PC-3 (cell line): ENCODE data around the gene GALNT18. TPM values are rescaled to one million over a fixed set of nuclear protein-coding genes. Genes with fewer than 3 reads are reported as not detected.

Experiments used
- ATAC-seq: fragments of 200-7000 bp; cut with Tn5 transposase; 2 replicates; pipeline ENCODE4 v1.9.1; 2020; ENCODE audit warnings: mild to moderate bottlenecking, moderate library complexity
- BruUV-seq: library from RNA; stranded (reverse); fragments of 400-500 nt; replicated peaks from 2 replicates; lab custom pipeline; 2021; lab: Mats Ljungman, UMichigan
- CTCF ChIA-PET: fragments of 300-600 bp; sonication (Branson Sonifier 250); formaldehyde crosslinking; loops from one replicate; lab custom pipeline; 2022; ENCODE audit warnings: antibody characterized with exemption; lab: Charles Lee
- POLR2A ChIA-PET: fragments of 300-600 bp; sonication (Branson Sonifier 250); formaldehyde crosslinking; loops from one replicate; lab custom pipeline; 2022; ENCODE audit warnings: antibody characterized with exemption; ENCODE audit not compliant: unreplicated experiment; lab: Charles Lee
- DNase-seq: peaks from one replicate; pipeline ENCODE4 v3.0.0-alpha.2; 2015
- H2AFZ ChIP-seq: fragments of 300-600 bp; sonication (generic); 2 replicates; pipeline ENCODE4 v1.6.0; 2016; ENCODE audit warnings: antibody characterized with exemption, low read length
- H3F3A ChIP-seq: fragments of 300-600 bp; sonication (generic); one replicate; pipeline ENCODE4 v1.6.0; 2017; ENCODE audit warnings: antibody characterized with exemption, low read length, control low read depth, mild to moderate bottlenecking; ENCODE audit not compliant: unreplicated experiment
- H3K27ac ChIP-seq: fragments of 300-600 bp; sonication (generic); 2 replicates; pipeline ENCODE4 v1.5.1; 2016; ENCODE audit warnings: mild to moderate bottlenecking, low read length
- H3K27me3 ChIP-seq: fragments of 300-600 bp; sonication (generic); 2 replicates; pipeline ENCODE4 v1.6.1; 2016; ENCODE audit warnings: low read length, mixed read lengths
- H3K36me3 ChIP-seq: fragments of 300-600 bp; sonication (generic); 2 replicates; pipeline ENCODE4 v1.6.1; 2016; ENCODE audit warnings: low read depth, mixed run types, low read length, mixed read lengths
- H3K4me1 ChIP-seq: fragments of 300-600 bp; sonication (generic); 2 replicates; pipeline ENCODE4 v1.5.1; 2016; ENCODE audit warnings: low read length; ENCODE audit not compliant: insufficient read depth
- H3K4me2 ChIP-seq: fragments of 300-600 bp; sonication (generic); 2 replicates; pipeline ENCODE4 v1.6.0; 2016; ENCODE audit warnings: low read length
- H3K4me3 ChIP-seq: fragments of 300-600 bp; sonication (generic); 2 replicates; pipeline ENCODE4 v1.5.1; 2016; ENCODE audit warnings: mild to moderate bottlenecking, low read length, mixed read lengths
- H3K79me2 ChIP-seq: fragments of 300-600 bp; sonication (generic); 2 replicates; pipeline ENCODE4 v1.6.1; 2017; ENCODE audit warnings: low read length, mixed read lengths
- H3K9ac ChIP-seq: fragments of 300-600 bp; sonication (generic); 2 replicates; pipeline ENCODE4 v1.6.0; 2016; ENCODE audit warnings: mild to moderate bottlenecking, low read length
- H3K9me2 ChIP-seq: fragments of 300-600 bp; sonication (generic); replicated peaks from 2 replicates; pipeline ENCODE4 v1.6.1; 2016; ENCODE audit warnings: mixed run types, low read length, mixed read lengths
- H3K9me3 ChIP-seq: fragments of 300-600 bp; sonication (generic); 2 replicates; pipeline ENCODE4 v1.6.1; 2016; ENCODE audit warnings: low read length, mixed read lengths
- H4K20me1 ChIP-seq: fragments of 300-600 bp; sonication (generic); 2 replicates; pipeline ENCODE4 v1.6.1; 2016; ENCODE audit warnings: low read length, mixed read lengths
- CTCF ChIP-seq: fragments of 300-600 bp; sonication (generic); conservative IDR thresholded peaks from 2 replicates; pipeline ENCODE4 v1.5.1; 2017; ENCODE audit warnings: antibody characterized with exemption, low read depth, mild to moderate bottlenecking, low read length
- EZH2 ChIP-seq: fragments of 300-600 bp; sonication (generic); IDR thresholded peaks from one replicate; pipeline ENCODE4 v1.6.1; 2017; ENCODE audit warnings: antibody characterized with exemption, mild to moderate bottlenecking, low read length; ENCODE audit not compliant: unreplicated experiment
- EZH2phosphoT487 ChIP-seq: fragments of 300-600 bp; sonication (generic); IDR thresholded peaks from 2 replicates; pipeline ENCODE4 v1.6.1; 2018; ENCODE audit warnings: mild to moderate bottlenecking, antibody characterized with exemption, low read length, borderline replicate concordance
- intact Hi-C: fragments of 100-400 bp; cut with micrococcal nuclease; formaldehyde crosslinking; loops from 2 replicates; pipeline ENCODE4 v1.9.0; 2023
- total RNA-seq: library from RNA; depleted of rRNA; stranded (reverse); fragments of >200 nt; gene quantifications from 2 replicates; pipeline ENCODE4 v1.2.3, GENCODE V29; 2014

Gene GALNT18
- total RNA-seq, 1 experiment from 2014 or later: 34.5 TPM

GRCh38 chr11:11262171-11262920, 359.5 kb downstream of the GALNT18 start:
- no peaks in the 10 kb centered on the region for H3K27me3 ChIP-seq
- ChIA-PET CTCF (no interaction called here), POLR2A (no interaction called here)
- no peaks in the 10 kb centered on the region for H3K9me3 ChIP-seq
- no peaks in the 10 kb centered on the region for H3F3A ChIP-seq
- H3K79me2 ChIP-seq: no peaks in the 10 kb centered on the region
- no peak overlapping the region for H3K9ac ChIP-seq
- DNase-seq (no peak), ATAC-seq (no peak)
- H3K4me2 ChIP-seq: no peak overlapping the region
- no peaks in the 10 kb centered on the region for H4K20me1 ChIP-seq
- peaks cover 29% of the 10 kb centered on the region for H3K4me1 ChIP-seq
- H3K9me2 ChIP-seq: no peaks in the 10 kb centered on the region
- no TSS peak for BruUV-seq
- no peak overlapping the region for H2AFZ ChIP-seq
- H3K36me3 ChIP-seq: no peaks in the 10 kb centered on the region
- TF ChIP-seq EZH2: no peak
- no peak for TF ChIP-seq CTCF
- no peak for TF ChIP-seq EZH2phosphoT487
- H3K4me3 ChIP-seq: no peak overlapping the region
- intact Hi-C loops: no loop called here
- no peak overlapping the region for H3K27ac ChIP-seq

GRCh38 chr11:11261629-11262028, 360.2 kb downstream of the GALNT18 start:
- ChIA-PET CTCF (no interaction called here), POLR2A (no interaction called here)
- Histone ChIP-seq H3K9ac (no peak overlapping the region), H3F3A (no peaks in the 10 kb centered on the region), H3K79me2 (no peaks in the 10 kb centered on the region), H3K9me2 (no peaks in the 10 kb centered on the region), H4K20me1 (no peaks in the 10 kb centered on the region), H3K27ac (no peak overlapping the region), H3K27me3 (no peaks in the 10 kb centered on the region), H3K9me3 (no peaks in the 10 kb centered on the region), H3K36me3 (no peaks in the 10 kb centered on the region), H3K4me3 (no peak overlapping the region), H3K4me2 (no peak overlapping the region), H3K4me1 (peaks cover 22% of the 10 kb centered on the region), H2AFZ (no peak overlapping the region)
- no peak for ATAC-seq
- intact Hi-C loops: no loop called here
- BruUV-seq: no TSS peak
- no peak for DNase-seq
- TF ChIP-seq CTCF (no peak), EZH2phosphoT487 (no peak), EZH2 (no peak)

GRCh38 chr11:11260903-11261302, 360.9 kb downstream of the GALNT18 start:
- Histone ChIP-seq H3K27me3 (no peaks in the 10 kb centered on the region), H3K9me2 (no peaks in the 10 kb centered on the region), H2AFZ (no peak overlapping the region), H3K4me2 (no peak overlapping the region), H3K27ac (no peak overlapping the region), H3K9ac (no peak overlapping the region), H3K79me2 (no peaks in the 10 kb centered on the region), H3K4me3 (no peak overlapping the region), H3K4me1 (peaks cover 14% of the 10 kb centered on the region), H3F3A (no peaks in the 10 kb centered on the region), H3K9me3 (no peaks in the 10 kb centered on the region), H3K36me3 (no peaks in the 10 kb centered on the region), H4K20me1 (no peaks in the 10 kb centered on the region)
- DNase-seq (no peak), ATAC-seq (no peak)
- ChIA-PET POLR2A (no interaction called here), CTCF (no interaction called here)
- BruUV-seq: no TSS peak
- TF ChIP-seq EZH2: no peak
- no peak for TF ChIP-seq EZH2phosphoT487
- TF ChIP-seq CTCF: no peak
- intact Hi-C loops: no loop called here
